ENCODE data around the gene PCBP4.

GRCh38 chr3:51999846-52000245, 32.6 kb upstream of the PCBP4 start:
- no peak for TF ChIP-seq CTCF (IDR thresholded peaks at IDR 0.05; ENCODE audit: low read depth, low read length, poor library complexity, severe bottlenecking)
- no peak for TF ChIP-seq EZH2phosphoT487 (IDR thresholded peaks at IDR 0.05; ENCODE audit: borderline replicate concordance, low read length)

Measured in DOHH2 (cell line).